Mucosa of descending colon (tissue), 3 donors: ENCODE measurements around the gene PTTG1IP. TPM values are rescaled to one million over a fixed set of nuclear protein-coding genes. Genes with fewer than 3 reads are reported as not detected.

ENCODE experiments used
- ATAC-seq: fragments of 200-7000 bp; cut with Tn5 transposase; one replicate; pipeline ENCODE4 v1.9.1; 2020; ENCODE audit warnings: mild to moderate bottlenecking, moderate library complexity
- DNase-seq, 3 donors: peaks; one replicate each; pipeline ENCODE4 v3.0.0-alpha.2; 2020
- H3K36me3 ChIP-seq: fragments of 200-600 bp; one replicate; pipeline ENCODE4 v1.8.0; 2021; ENCODE audit warnings: low read depth, mild to moderate bottlenecking
- H3K4me1 ChIP-seq: fragments of 200-600 bp; one replicate; pipeline ENCODE4 v1.8.0; 2021; ENCODE audit warnings: low read depth, mild to moderate bottlenecking
- H3K4me3 ChIP-seq: fragments of 200-600 bp; one replicate; pipeline ENCODE4 v1.8.0; 2021; ENCODE audit warnings: mild to moderate bottlenecking
- H3K9me3 ChIP-seq: fragments of 200-600 bp; one replicate; pipeline ENCODE4 v1.8.0; 2021; ENCODE audit warnings: mild to moderate bottlenecking
- CTCF ChIP-seq: fragments of 200-600 bp; IDR thresholded peaks from one replicate; pipeline ENCODE4 v1.8.0; 2022; ENCODE audit warnings: antibody characterized with exemption, mild to moderate bottlenecking
- intact Hi-C, 2 donors: fragments of 100-400 bp; cut with DNase I in 1 of 2; cut with micrococcal nuclease in 1 of 2; formaldehyde crosslinking; loops; one replicate each; pipeline versions ENCODE4 v1.11.0 to v1.11.1; 2022; cut with DNase I, micrococcal nuclease
- total RNA-seq, 3 donors: library from RNA; stranded (reverse); fragmentation: NEBNext Ultra II Directional in 2 of 3; extraction: Animal tissue kit (Norgen Biotek cat#: 25700) in 2 of 3; gene quantifications; one replicate each; pipeline versions ENCODE4 v1.2.1 to v1.2.4, GENCODE V29; 2021 to 2023
- donor health status: DM: no; HTN: no; CAD: no; lungs with moderate emphysema.
- donor health status: DM: no; HTN: no; CAD: no.
- donor health status: DM: no; HTN: yes; CAD: no.

PTTG1IP gene
- total RNA-seq, 3 donors from 2014 or later: 202 to 391 (median 286) TPM

- Histone ChIP-seq H3K4me3 (no peak overlapping the region), H3K36me3 (peaks cover 10% of the 10 kb centered on the region), H3K9me3 (no peaks in the 10 kb centered on the region), H3K4me1 (peaks cover 54% of the 10 kb centered on the region)
- intact Hi-C loops: no loop called here
- peak; percentile 44 for ATAC-seq
- no peak for TF ChIP-seq CTCF
- peak; percentile 52 to 81 (median 69) for DNase-seq
Observed at GRCh38 chr21:44846485-44847260, 26.8 kb downstream of the PTTG1IP start.

- H3K9me3 ChIP-seq: no peaks in the 10 kb centered on the region
- no peak for TF ChIP-seq CTCF
- H3K4me3 ChIP-seq: no peak overlapping the region
- ATAC-seq (no peak), DNase-seq (no peak)
- intact Hi-C loops: no loop called here
- peaks cover 8% of the 10 kb centered on the region for H3K36me3 ChIP-seq
- H3K4me1 ChIP-seq: peaks cover 52% of the 10 kb centered on the region
Observed at GRCh38 chr21:44846224-44846484, 27.3 kb downstream of the PTTG1IP start.

- peak; percentile 41 for ATAC-seq
- H3K36me3 ChIP-seq: peaks cover 3% of the 10 kb centered on the region
- peaks cover 47% of the 10 kb centered on the region for H3K4me1 ChIP-seq
- DNase-seq: peak; percentile 77 to 84 (median 81)
- no peak overlapping the region for H3K4me3 ChIP-seq
- TF ChIP-seq CTCF: no peak
- intact Hi-C loops: no loop called here
- H3K9me3 ChIP-seq: no peaks in the 10 kb centered on the region
Observed at GRCh38 chr21:44845418-44846223, 27.9 kb downstream of the PTTG1IP start.

GRCh38 chr21:44844256-44844655, 29.2 kb downstream of the PTTG1IP start:
- no peaks in the 10 kb centered on the region for H3K9me3 ChIP-seq
- H3K36me3 ChIP-seq: no peaks in the 10 kb centered on the region
- DNase-seq: peak in 1 of 3 donors; percentile 22
- no peak overlapping the region for H3K4me3 ChIP-seq
- no peak for TF ChIP-seq CTCF
- ATAC-seq: no peak
- H3K4me1 ChIP-seq: peaks cover 35% of the 10 kb centered on the region
- intact Hi-C loops: no loop called here

GRCh38 chr21:44842721-44843445, 30.6 kb downstream of the PTTG1IP start:
- H3K4me1 ChIP-seq: peaks cover 22% of the 10 kb centered on the region
- no peaks in the 10 kb centered on the region for H3K36me3 ChIP-seq
- ATAC-seq (no peak), DNase-seq (peak in 1 of 3 donors; percentile 18)
- no peaks in the 10 kb centered on the region for H3K9me3 ChIP-seq
- no peak overlapping the region for H3K4me3 ChIP-seq
- TF ChIP-seq CTCF: no peak
- intact Hi-C loops: no loop called here
